ENCODE results near the gene CCDC137. TPM values are rescaled to one million over a fixed set of nuclear protein-coding genes. Genes with fewer than 3 reads are reported as not detected.

CCDC137 gene
- total RNA-seq, 2 experiments from 2014 or later, result 39.4 to 61.4 TPM

GRCh38 chr17:81706232-81706611 is 39.7 kb downstream of the CCDC137 start:
- peaks cover 80% of the 10 kb centered on the region for H3K36me3 ChIP-seq (ENCODE audit: insufficient read depth, low read length)
- peaks cover 10% of the 10 kb centered on the region; the same call in 1 of the 2 replicates for H4K20me1 ChIP-seq (ENCODE audit: insufficient read depth, low read length)
- CTCF ChIA-PET (ENCODE audit: unreplicated experiment), result no interaction called here
- H3K79me2 ChIP-seq (ENCODE audit: insufficient read depth, low read depth, low read length), result peaks cover 45% of the 10 kb centered on the region
- no peak overlapping the region for H2AFZ ChIP-seq (ENCODE audit: low read length)
- H3K4me2 ChIP-seq (ENCODE audit: low read length), result no peak overlapping the region
- H3K4me1 ChIP-seq (ENCODE audit: insufficient read depth, low read length, poor library complexity, severe bottlenecking), result peaks cover 25% of the 10 kb centered on the region
- H3K9me3 ChIP-seq (ENCODE audit: low read length), result no peaks in the 10 kb centered on the region
- no peak for TF ChIP-seq CTCF (conservative IDR thresholded peaks at IDR 0.05; ENCODE audit: low read length)
- no peak for TF ChIP-seq EZH2phosphoT487 (IDR thresholded peaks at IDR 0.05; ENCODE audit: borderline replicate concordance, low read depth, low read length)
- no peaks in the 10 kb centered on the region for H3K9me2 ChIP-seq (ENCODE audit: insufficient read depth, low read length)
- no peak for DNase-seq (ENCODE audit: low spot score)
- POLR2A ChIA-PET, result no interaction called here
- intact Hi-C loops (cut with micrococcal nuclease; ENCODE audit: unreplicated experiment), result no loop called here
- no peak overlapping the region for H3K27ac ChIP-seq (ENCODE audit: low read depth, low read length, poor library complexity, severe bottlenecking)
- no peak overlapping the region for H3K4me3 ChIP-seq (ENCODE audit: low read depth, low read length, poor library complexity, severe bottlenecking)
- BruUV-seq (replicated peaks), result no TSS peak

- peaks cover 4% of the 10 kb centered on the region; the same call in 1 of the 2 replicates for H4K20me1 ChIP-seq (ENCODE audit: insufficient read depth, low read length)
- H3K4me3 ChIP-seq (ENCODE audit: low read depth, low read length, poor library complexity, severe bottlenecking), result no peak overlapping the region
- peaks cover 24% of the 10 kb centered on the region for H3K4me1 ChIP-seq (ENCODE audit: insufficient read depth, low read length, poor library complexity, severe bottlenecking)
- no peak overlapping the region for H2AFZ ChIP-seq (ENCODE audit: low read length)
- BruUV-seq (replicated peaks), result TSS peak; percentile 53
- peaks cover 73% of the 10 kb centered on the region for H3K36me3 ChIP-seq (ENCODE audit: insufficient read depth, low read length)
- peaks cover 37% of the 10 kb centered on the region for H3K79me2 ChIP-seq (ENCODE audit: insufficient read depth, low read depth, low read length)
- H3K9me3 ChIP-seq (ENCODE audit: low read length), result no peaks in the 10 kb centered on the region
- no peak overlapping the region for H3K4me2 ChIP-seq (ENCODE audit: low read length)
- POLR2A ChIA-PET, result no interaction called here
- no peak overlapping the region for H3K27ac ChIP-seq (ENCODE audit: low read depth, low read length, poor library complexity, severe bottlenecking)
- intact Hi-C loops (cut with micrococcal nuclease; ENCODE audit: unreplicated experiment), result no loop called here
- H3K9me2 ChIP-seq (ENCODE audit: insufficient read depth, low read length), result no peaks in the 10 kb centered on the region
- TF ChIP-seq EZH2phosphoT487 (IDR thresholded peaks at IDR 0.05; ENCODE audit: borderline replicate concordance, low read depth, low read length) (no peak), CTCF (conservative IDR thresholded peaks at IDR 0.05; ENCODE audit: low read length) (0 out of 2 replicates have a peak, but pooled peaks have one; percentile 30)
- CTCF ChIA-PET (ENCODE audit: unreplicated experiment), result no interaction called here
- DNase-seq (ENCODE audit: low spot score), result no peak
Measured at GRCh38 chr17:81706757-81707624, 40.5 kb downstream of the CCDC137 start.

All from OCI-LY7 (cell line).